Umbilical cord (tissue), 2 donors: ENCODE measurements around the gene HMX3. TPM values are rescaled to one million over a fixed set of nuclear protein-coding genes. Genes with fewer than 3 reads are reported as not detected.

Experiments used
- DNase-seq: peaks from one replicate; pipeline ENCODE4 v3.0.0-alpha.2; 2015; ENCODE audit warnings: low spot score
- total RNA-seq: library from RNA; depleted of rRNA; stranded (reverse); fragments of >200 nt; gene quantifications from one replicate; pipeline ENCODE4 v1.2.3, GENCODE V29; 2014; ENCODE audit warnings: low replicate concordance; ENCODE audit not compliant: insufficient read depth

The HMX3 gene
- total RNA-seq, 1 donor from 2014 or later: 2.6 TPM

GRCh38 chr10:123147635-123148413 is 12.1 kb downstream of the HMX3 start, which contains the start of gene HMX2:
HMX2 (plus strand) TSS chr10:123148136; CDS start chr10:123148379, 243 bp downstream.
- DNase-seq: no peak

GRCh38 chr10:123148414-123149161 is 12.8 kb downstream of the HMX3 start:
- no peak for DNase-seq

GRCh38 chr10:123149162-123149567 is 13.4 kb downstream of the HMX3 start:
- DNase-seq: no peak

- no peak for DNase-seq
Measured at GRCh38 chr10:123149568-123150270, 13.9 kb downstream of the HMX3 start.

GRCh38 chr10:123150271-123150985 is 14.7 kb downstream of the HMX3 start:
- DNase-seq: no peak

GRCh38 chr10:123150986-123151736 is 15.4 kb downstream of the HMX3 start:
- no peak for DNase-seq

GRCh38 chr10:123151737-123152135 is 16.0 kb downstream of the HMX3 start:
- DNase-seq: no peak

- no peak for DNase-seq
Measured at GRCh38 chr10:123153486-123154091, 17.8 kb downstream of the HMX3 start.

- DNase-seq: peak; percentile 100
Measured at GRCh38 chr10:123154092-123154710, 18.4 kb downstream of the HMX3 start, which contains the start of gene BUB3. BUB3 (plus strand) TSS chr10:123154402; CDS start chr10:123154918, 516 bp downstream.

GRCh38 chr10:123154711-123155505 is 19.1 kb downstream of the HMX3 start:
- peak; percentile 62 for DNase-seq

GRCh38 chr10:123156078-123156477 is 20.3 kb downstream of the HMX3 start:
- DNase-seq: no peak

GRCh38 chr10:123157210-123157609 is 21.4 kb downstream of the HMX3 start:
- no peak for DNase-seq

GRCh38 chr10:123158682-123159081 is 22.9 kb downstream of the HMX3 start:
- no peak for DNase-seq

- no peak for DNase-seq
Measured at GRCh38 chr10:123160311-123160980, 24.7 kb downstream of the HMX3 start.

- no peak for DNase-seq
Measured at GRCh38 chr10:123164319-123164718, 28.5 kb downstream of the HMX3 start.

GRCh38 chr10:123165445-123166072 is 29.8 kb downstream of the HMX3 start:
- DNase-seq: no peak

- no peak for DNase-seq
Measured at GRCh38 chr10:123166618-123167017, 30.8 kb downstream of the HMX3 start.

- no peak for DNase-seq
Measured at GRCh38 chr10:123170961-123171360, 35.2 kb downstream of the HMX3 start.
